ENCODE measurements around the gene CRTAC1. TPM values are rescaled to one million over a fixed set of nuclear protein-coding genes. Genes with fewer than 3 reads are reported as not detected.

CRTAC1 gene
- polyA plus RNA-seq, 3 donors: not detected

- no peak overlapping the region for H3K4me3 Mint-ChIP-seq
- 60% methylated on average over 1 of the region's 3 CpGs for WGBS (ENCODE audit: insufficient coverage)
Measured at GRCh38 chr10:97830064-97830463, 200.4 kb downstream of the CRTAC1 start.

GRCh38 chr10:97828721-97829120 lies 201.7 kb downstream of the CRTAC1 start:
- no peaks in the 10 kb centered on the region for H3K4me1 ChIP-seq (ENCODE audit: control insufficient read depth in 1 of 2, insufficient read depth in 2 of 2, low read length in 2 of 2)
- H3K79me2 ChIP-seq (ENCODE audit: insufficient read depth, low read length): no peaks in the 10 kb centered on the region
- H3K4me3 ChIP-seq (replicated peaks in 1 of 3; ENCODE audit: low read depth in 2 of 3, low read length in 3 of 3): no peak overlapping the region
- peaks cover 0 to 1% of the 10 kb centered on the region in 2 donors for H3K27me3 ChIP-seq (ENCODE audit: control insufficient read depth in 2 of 2, insufficient read depth in 2 of 2, low read length in 2 of 2)
- H3K4me2 ChIP-seq (replicated peaks; ENCODE audit: extremely low read depth, low read length, poor library complexity, severe bottlenecking): no peak overlapping the region
- H3K9me3 ChIP-seq (replicated peaks in 1 of 2; ENCODE audit: control insufficient read depth in 1 of 2, insufficient read depth in 1 of 2, low read length in 2 of 2): no peaks in the 10 kb centered on the region
- no peaks in the 10 kb centered on the region for H3K36me3 Mint-ChIP-seq
- peaks cover 0 to 23% (median 11%) of the 10 kb centered on the region in 3 donors for H3K27me3 Mint-ChIP-seq (ENCODE audit: low read depth in 3 of 3)
- H3K9me3 Mint-ChIP-seq: peaks cover 0 to 2% (median 0%) of the 10 kb centered on the region in 7 donors
- H4K20me1 ChIP-seq (ENCODE audit: insufficient read depth, low read length): no peaks in the 10 kb centered on the region
- peak overlapping the region in 1 of 7 donors; percentile 52 for H3K27ac Mint-ChIP-seq
- no peak overlapping the region for H3K27ac ChIP-seq (ENCODE audit: low read depth in 1 of 2, low read length in 2 of 2)
- H2AFZ ChIP-seq (ENCODE audit: insufficient read depth, low read depth, low read length, poor library complexity, severe bottlenecking): no peak overlapping the region
- intact Hi-C loops (cut with micrococcal nuclease): no loop called here
- no peaks in the 10 kb centered on the region for H3K4me1 Mint-ChIP-seq
- no peak overlapping the region for H3K9ac ChIP-seq (ENCODE audit: insufficient read depth, low read length, poor library complexity, severe bottlenecking)
- no peak overlapping the region for H3K4me3 Mint-ChIP-seq
- no peak for TF ChIP-seq CTCF (IDR thresholded peaks at IDR 0.05)
- H3K36me3 ChIP-seq (replicated peaks in 1 of 2; ENCODE audit: control insufficient read depth in 1 of 2, insufficient read depth in 2 of 2, low read length in 2 of 2): no peaks in the 10 kb centered on the region
- WGBS (ENCODE audit: insufficient coverage): 56% methylated on average over 2 of the region's 2 CpGs
- DNase-seq: no peak

More at GRCh38 chr10:97830064-97830463, 200.4 kb downstream of the CRTAC1 start:
- Histone ChIP-seq H2AFZ (ENCODE audit: insufficient read depth, low read depth, low read length, poor library complexity, severe bottlenecking) (no peak overlapping the region), H3K9me3 (replicated peaks in 1 of 2; ENCODE audit: control insufficient read depth in 1 of 2, insufficient read depth in 1 of 2, low read length in 2 of 2) (no peaks in the 10 kb centered on the region), H3K4me1 (ENCODE audit: control insufficient read depth in 1 of 2, insufficient read depth in 2 of 2, low read length in 2 of 2) (no peaks in the 10 kb centered on the region), H4K20me1 (ENCODE audit: insufficient read depth, low read length) (no peaks in the 10 kb centered on the region), H3K27ac (ENCODE audit: low read depth in 1 of 2, low read length in 2 of 2) (no peak overlapping the region), H3K4me3 (replicated peaks in 1 of 3; ENCODE audit: low read depth in 2 of 3, low read length in 3 of 3) (no peak overlapping the region), H3K27me3 (ENCODE audit: control insufficient read depth in 2 of 2, insufficient read depth in 2 of 2, low read length in 2 of 2) (peaks cover 2 to 6% of the 10 kb centered on the region in 2 donors), H3K36me3 (replicated peaks in 1 of 2; ENCODE audit: control insufficient read depth in 1 of 2, insufficient read depth in 2 of 2, low read length in 2 of 2) (no peaks in the 10 kb centered on the region), H3K9ac (ENCODE audit: insufficient read depth, low read length, poor library complexity, severe bottlenecking) (no peak overlapping the region), H3K79me2 (ENCODE audit: insufficient read depth, low read length) (no peaks in the 10 kb centered on the region), H3K4me2 (replicated peaks; ENCODE audit: extremely low read depth, low read length, poor library complexity, severe bottlenecking) (no peak overlapping the region)
- no peak overlapping the region for H3K27ac Mint-ChIP-seq
- H3K27me3 Mint-ChIP-seq (ENCODE audit: low read depth in 3 of 3): peaks cover 0 to 23% (median 13%) of the 10 kb centered on the region in 3 donors
- intact Hi-C loops (cut with micrococcal nuclease): no loop called here
- H3K9me3 Mint-ChIP-seq: peaks cover 0 to 2% (median 0%) of the 10 kb centered on the region in 7 donors
- no peaks in the 10 kb centered on the region for H3K4me1 Mint-ChIP-seq
- TF ChIP-seq CTCF (IDR thresholded peaks at IDR 0.05): no peak
- H3K36me3 Mint-ChIP-seq: no peaks in the 10 kb centered on the region
- DNase-seq: no peak
